ENCODE measurements around the gene UBR4. TPM values are rescaled to one million over a fixed set of nuclear protein-coding genes. Genes with fewer than 3 reads are reported as not detected.
A peak's percentile ranks its signal among the peaks of the same experiment; 100 is the strongest.

UBR4 gene
- total and polyA plus RNA-seq, 10 of the 15 experiments (the other 5 are each of a cell fraction or from before 2014, with no cell fraction given): 34.2 to 124 (median 56.2) TPM

DNA sequence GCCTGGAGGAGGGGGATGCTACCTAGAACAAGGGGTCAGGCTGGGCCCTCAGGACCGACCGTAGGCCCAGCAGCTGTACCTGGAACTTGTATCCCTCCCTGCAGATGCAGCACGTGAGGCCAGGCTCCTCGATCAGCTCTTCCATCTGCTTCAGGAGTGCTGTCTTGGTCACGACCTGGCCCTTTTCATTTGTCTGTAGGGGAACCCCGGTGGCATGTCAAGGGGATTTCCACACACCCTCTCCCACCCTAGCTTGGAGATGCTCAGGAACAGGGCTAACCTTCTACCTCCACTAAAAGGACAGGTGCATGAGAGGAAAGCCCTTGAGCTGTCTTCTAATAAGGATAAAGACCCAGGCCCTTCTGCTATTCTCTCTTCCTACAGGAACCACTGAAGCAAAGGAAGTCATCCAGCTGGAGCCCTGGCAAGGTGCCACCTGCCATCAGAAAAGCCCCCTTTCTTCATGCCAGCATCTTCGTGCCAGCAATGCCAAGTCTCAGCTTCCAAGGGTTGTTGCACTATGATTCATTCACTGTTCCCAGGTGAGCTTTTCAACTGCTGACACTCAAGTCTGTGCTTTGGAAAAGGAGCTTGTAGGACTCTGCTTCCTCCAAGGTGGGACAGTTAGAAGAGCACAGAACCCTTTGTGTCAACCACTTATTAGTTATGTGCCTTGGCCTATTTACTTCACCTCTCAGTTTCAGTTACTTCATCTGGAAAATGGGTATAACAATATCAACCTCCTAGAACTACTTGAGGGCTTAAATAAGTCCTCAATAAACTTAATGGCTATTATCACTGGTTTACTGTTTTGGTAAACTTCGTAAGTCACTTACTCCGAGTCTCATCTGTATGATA lies 122.1 kb downstream of the UBR4 start (continued):
- TF ChIP-seq, protein P1, sequence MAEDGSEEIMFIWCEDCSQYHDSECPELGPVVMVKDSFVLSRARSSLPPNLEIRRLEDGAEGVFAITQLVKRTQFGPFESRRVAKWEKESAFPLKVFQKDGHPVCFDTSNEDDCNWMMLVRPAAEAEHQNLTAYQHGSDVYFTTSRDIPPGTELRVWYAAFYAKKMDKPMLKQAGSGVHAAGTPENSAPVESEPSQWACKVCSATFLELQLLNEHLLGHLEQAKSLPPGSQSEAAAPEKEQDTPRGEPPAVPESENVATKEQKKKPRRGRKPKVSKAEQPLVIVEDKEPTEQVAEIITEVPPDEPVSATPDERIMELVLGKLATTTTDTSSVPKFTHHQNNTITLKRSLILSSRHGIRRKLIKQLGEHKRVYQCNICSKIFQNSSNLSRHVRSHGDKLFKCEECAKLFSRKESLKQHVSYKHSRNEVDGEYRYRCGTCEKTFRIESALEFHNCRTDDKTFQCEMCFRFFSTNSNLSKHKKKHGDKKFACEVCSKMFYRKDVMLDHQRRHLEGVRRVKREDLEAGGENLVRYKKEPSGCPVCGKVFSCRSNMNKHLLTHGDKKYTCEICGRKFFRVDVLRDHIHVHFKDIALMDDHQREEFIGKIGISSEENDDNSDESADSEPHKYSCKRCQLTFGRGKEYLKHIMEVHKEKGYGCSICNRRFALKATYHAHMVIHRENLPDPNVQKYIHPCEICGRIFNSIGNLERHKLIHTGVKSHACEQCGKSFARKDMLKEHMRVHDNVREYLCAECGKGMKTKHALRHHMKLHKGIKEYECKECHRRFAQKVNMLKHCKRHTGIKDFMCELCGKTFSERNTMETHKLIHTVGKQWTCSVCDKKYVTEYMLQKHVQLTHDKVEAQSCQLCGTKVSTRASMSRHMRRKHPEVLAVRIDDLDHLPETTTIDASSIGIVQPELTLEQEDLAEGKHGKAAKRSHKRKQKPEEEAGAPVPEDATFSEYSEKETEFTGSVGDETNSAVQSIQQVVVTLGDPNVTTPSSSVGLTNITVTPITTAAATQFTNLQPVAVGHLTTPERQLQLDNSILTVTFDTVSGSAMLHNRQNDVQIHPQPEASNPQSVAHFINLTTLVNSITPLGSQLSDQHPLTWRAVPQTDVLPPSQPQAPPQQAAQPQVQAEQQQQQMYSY (CRISPR knock-in tag; IDR thresholded peaks at IDR 0.05): no peak
- no peak for TF ChIP-seq EZH2 (IDR thresholded peaks at IDR 0.05; ENCODE audit: borderline replicate concordance, control insufficient read depth, low read depth, low read length)
- no peak for TF ChIP-seq CBFB (IDR thresholded peaks at IDR 0.05; ENCODE audit: low read depth)
- no peak for TF ChIP-seq SP1 (IDR thresholded peaks at IDR 0.05; ENCODE audit: low read depth, low read length)
- TF ChIP-seq, protein P2, sequence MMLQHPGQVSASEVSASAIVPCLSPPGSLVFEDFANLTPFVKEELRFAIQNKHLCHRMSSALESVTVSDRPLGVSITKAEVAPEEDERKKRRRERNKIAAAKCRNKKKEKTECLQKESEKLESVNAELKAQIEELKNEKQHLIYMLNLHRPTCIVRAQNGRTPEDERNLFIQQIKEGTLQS (IDR thresholded peaks at IDR 0.05; ENCODE audit: borderline replicate concordance, extremely low read depth, low read depth, low read length): no peak
- TF ChIP-seq, protein P3, sequence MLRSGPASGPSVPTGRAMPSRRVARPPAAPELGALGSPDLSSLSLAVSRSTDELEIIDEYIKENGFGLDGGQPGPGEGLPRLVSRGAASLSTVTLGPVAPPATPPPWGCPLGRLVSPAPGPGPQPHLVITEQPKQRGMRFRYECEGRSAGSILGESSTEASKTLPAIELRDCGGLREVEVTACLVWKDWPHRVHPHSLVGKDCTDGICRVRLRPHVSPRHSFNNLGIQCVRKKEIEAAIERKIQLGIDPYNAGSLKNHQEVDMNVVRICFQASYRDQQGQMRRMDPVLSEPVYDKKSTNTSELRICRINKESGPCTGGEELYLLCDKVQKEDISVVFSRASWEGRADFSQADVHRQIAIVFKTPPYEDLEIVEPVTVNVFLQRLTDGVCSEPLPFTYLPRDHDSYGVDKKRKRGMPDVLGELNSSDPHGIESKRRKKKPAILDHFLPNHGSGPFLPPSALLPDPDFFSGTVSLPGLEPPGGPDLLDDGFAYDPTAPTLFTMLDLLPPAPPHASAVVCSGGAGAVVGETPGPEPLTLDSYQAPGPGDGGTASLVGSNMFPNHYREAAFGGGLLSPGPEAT (IDR thresholded peaks at IDR 0.05; ENCODE audit: low read depth): peak; percentile 37; the same call in 1 of the 2 replicates
- TF ChIP-seq, protein P4, sequence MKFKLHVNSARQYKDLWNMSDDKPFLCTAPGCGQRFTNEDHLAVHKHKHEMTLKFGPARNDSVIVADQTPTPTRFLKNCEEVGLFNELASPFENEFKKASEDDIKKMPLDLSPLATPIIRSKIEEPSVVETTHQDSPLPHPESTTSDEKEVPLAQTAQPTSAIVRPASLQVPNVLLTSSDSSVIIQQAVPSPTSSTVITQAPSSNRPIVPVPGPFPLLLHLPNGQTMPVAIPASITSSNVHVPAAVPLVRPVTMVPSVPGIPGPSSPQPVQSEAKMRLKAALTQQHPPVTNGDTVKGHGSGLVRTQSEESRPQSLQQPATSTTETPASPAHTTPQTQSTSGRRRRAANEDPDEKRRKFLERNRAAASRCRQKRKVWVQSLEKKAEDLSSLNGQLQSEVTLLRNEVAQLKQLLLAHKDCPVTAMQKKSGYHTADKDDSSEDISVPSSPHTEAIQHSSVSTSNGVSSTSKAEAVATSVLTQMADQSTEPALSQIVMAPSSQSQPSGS (IDR thresholded peaks at IDR 0.05; ENCODE audit: low read length): no peak
- TF ChIP-seq SMAD1 (IDR thresholded peaks at IDR 0.05; ENCODE audit: low read depth, partially characterized antibody): no peak
- no peak for TF ChIP-seq YY1 (IDR thresholded peaks at IDR 0.05; ENCODE audit: low read depth, low read length)
- TF ChIP-seq, protein P5, sequence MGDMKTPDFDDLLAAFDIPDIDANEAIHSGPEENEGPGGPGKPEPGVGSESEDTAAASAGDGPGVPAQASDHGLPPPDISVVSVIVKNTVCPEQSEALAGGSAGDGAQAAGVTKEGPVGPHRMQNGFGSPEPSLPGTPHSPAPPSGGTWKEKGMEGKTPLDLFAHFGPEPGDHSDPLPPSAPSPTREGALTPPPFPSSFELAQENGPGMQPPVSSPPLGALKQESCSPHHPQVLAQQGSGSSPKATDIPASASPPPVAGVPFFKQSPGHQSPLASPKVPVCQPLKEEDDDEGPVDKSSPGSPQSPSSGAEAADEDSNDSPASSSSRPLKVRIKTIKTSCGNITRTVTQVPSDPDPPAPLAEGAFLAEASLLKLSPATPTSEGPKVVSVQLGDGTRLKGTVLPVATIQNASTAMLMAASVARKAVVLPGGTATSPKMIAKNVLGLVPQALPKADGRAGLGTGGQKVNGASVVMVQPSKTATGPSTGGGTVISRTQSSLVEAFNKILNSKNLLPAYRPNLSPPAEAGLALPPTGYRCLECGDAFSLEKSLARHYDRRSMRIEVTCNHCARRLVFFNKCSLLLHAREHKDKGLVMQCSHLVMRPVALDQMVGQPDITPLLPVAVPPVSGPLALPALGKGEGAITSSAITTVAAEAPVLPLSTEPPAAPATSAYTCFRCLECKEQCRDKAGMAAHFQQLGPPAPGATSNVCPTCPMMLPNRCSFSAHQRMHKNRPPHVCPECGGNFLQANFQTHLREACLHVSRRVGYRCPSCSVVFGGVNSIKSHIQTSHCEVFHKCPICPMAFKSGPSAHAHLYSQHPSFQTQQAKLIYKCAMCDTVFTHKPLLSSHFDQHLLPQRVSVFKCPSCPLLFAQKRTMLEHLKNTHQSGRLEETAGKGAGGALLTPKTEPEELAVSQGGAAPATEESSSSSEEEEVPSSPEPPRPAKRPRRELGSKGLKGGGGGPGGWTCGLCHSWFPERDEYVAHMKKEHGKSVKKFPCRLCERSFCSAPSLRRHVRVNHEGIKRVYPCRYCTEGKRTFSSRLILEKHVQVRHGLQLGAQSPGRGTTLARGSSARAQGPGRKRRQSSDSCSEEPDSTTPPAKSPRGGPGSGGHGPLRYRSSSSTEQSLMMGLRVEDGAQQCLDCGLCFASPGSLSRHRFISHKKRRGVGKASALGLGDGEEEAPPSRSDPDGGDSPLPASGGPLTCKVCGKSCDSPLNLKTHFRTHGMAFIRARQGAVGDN (IDR thresholded peaks at IDR 0.05): peak; percentile 40; the same call in 1 of the 2 replicates

Data from GM12878 (cell line).